ENCODE results near the gene TRIM33. TPM values are rescaled to one million over a fixed set of nuclear protein-coding genes. Genes with fewer than 3 reads are reported as not detected.

TRIM33 gene
- 10 to 100 TPM; 18.2 to 49.0 (median 27.1) TPM for total RNA-seq
- 10 to 100 TPM; 13.8 to 28.3 (median 27.0) TPM for polyA plus RNA-seq
- long read RNA-seq, donor 1, result 0 reads
- long read RNA-seq, donor 2, full-length matches to known transcripts, result 2 of 2 reads
- long read RNA-seq, donor 2, partial matches to known transcripts, result 0 of 2 reads
- long read RNA-seq, donor 2, other reads (novel, unspliced or antisense), result 0 of 2 reads
- long read RNA-seq, donor 3, partial matches to known transcripts, result 0 of 1 reads
- long read RNA-seq, donor 3, other reads (novel, unspliced or antisense), result 0 of 1 reads
- long read RNA-seq, donor 4, partial matches to known transcripts, result 1 of 3 reads
- long read RNA-seq, donor 4, other reads (novel, unspliced or antisense), result 2 of 3 reads
- long read RNA-seq, donor 5, full-length matches to known transcripts, result 31 of 41 reads
- long read RNA-seq, donor 5, partial matches to known transcripts, result 4 of 41 reads
- long read RNA-seq, donor 5, other reads (novel, unspliced or antisense), result 6 of 41 reads
- long read RNA-seq, donor 6, partial matches to known transcripts, result 0 of 2 reads
- long read RNA-seq, donor 6, other reads (novel, unspliced or antisense), result 2 of 2 reads
- long read RNA-seq, donor 7, result 0 reads
- long read RNA-seq, donor 8, full-length matches to known transcripts, result 2 of 2 reads
- long read RNA-seq, donor 8, partial matches to known transcripts, result 0 of 2 reads
- long read RNA-seq, donor 8, other reads (novel, unspliced or antisense), result 0 of 2 reads
- long read RNA-seq, donor 9, result 0 reads
- long read RNA-seq, donor 10, partial matches to known transcripts, result 0 of 1 reads
- long read RNA-seq, donor 10, other reads (novel, unspliced or antisense), result 0 of 1 reads

GRCh38 chr1:114511032-114511785 lies at the start of gene TRIM33:
TRIM33 (minus strand) TSS chr1:114511203; CDS start chr1:114511076, 127 bp downstream.
- H3K4me1 ChIP-seq (replicated peaks in 1 of 2), result peaks cover 6 to 35% of the 10 kb centered on the region in 2 donors
- TF ChIP-seq POLR2A (IDR thresholded peaks at IDR 0.05), result peak; percentile 42 to 79
- no peak for TF ChIP-seq CTCF (IDR thresholded peaks at IDR 0.05)
- no peaks in the 10 kb centered on the region for H3K9me3 ChIP-seq (replicated peaks in 1 of 3)
- DNase-seq, result peak; percentile 87 to 94 (median 89)
- peak within 1 kb of the TSS; percentile 89 to 99 (median 97) for H3K27ac ChIP-seq
- H3K27me3 ChIP-seq, result no peaks in the 10 kb centered on the region
- no peaks in the 10 kb centered on the region for H3K36me3 ChIP-seq (replicated peaks in 1 of 2)
- 0 to 1% (median 0%) methylated on average over 21 to 90 of the region's 90 CpGs for WGBS, 4 donors
- H3K4me3 ChIP-seq, result peak within 1 kb of the TSS; percentile 72 to 99 (median 90)
- intact Hi-C loops (cut with DNase I), result loop anchor here in 1 of 2 donors (5.0 to 10.0 kb wide), 2 partner anchors 66 to 164 kb away; no protein-coding TSS in a partner anchor

GRCh38 chr1:114559356-114559755 lies 48.4 kb upstream of the TRIM33 start:
- Histone ChIP-seq H3K27me3 (no peaks in the 10 kb centered on the region), H3K27ac (no peak overlapping the region), H3K4me3 (no peak overlapping the region), H3K9me3 (replicated peaks in 1 of 3) (no peaks in the 10 kb centered on the region), H3K36me3 (replicated peaks in 1 of 2) (no peaks in the 10 kb centered on the region), H3K4me1 (replicated peaks in 1 of 2) (no peaks in the 10 kb centered on the region)
- WGBS, 4 donors, result 66 to 83% (median 74%) methylated on average over 3 of the region's 3 CpGs
- intact Hi-C loops (cut with DNase I), result loop anchor here in 1 of 2 donors (10.0 kb wide), 1 partner anchor 215 kb away; no protein-coding TSS in a partner anchor
- no peak for TF ChIP-seq POLR2A (IDR thresholded peaks at IDR 0.05)
- no peak for TF ChIP-seq CTCF (IDR thresholded peaks at IDR 0.05)
- no peak for DNase-seq

- DNase-seq, result no peak
- Histone ChIP-seq H3K9me3 (replicated peaks in 1 of 3) (no peaks in the 10 kb centered on the region), H3K27me3 (no peaks in the 10 kb centered on the region), H3K4me3 (no peak overlapping the region), H3K36me3 (replicated peaks in 1 of 2) (no peaks in the 10 kb centered on the region), H3K27ac (no peak overlapping the region), H3K4me1 (replicated peaks in 1 of 2) (no peaks in the 10 kb centered on the region)
- TF ChIP-seq POLR2A (IDR thresholded peaks at IDR 0.05), result no peak
- TF ChIP-seq CTCF (IDR thresholded peaks at IDR 0.05), result peak in 5 of 6 experiments; percentile 29 to 52 (median 36)
- intact Hi-C loops (cut with DNase I), result loop anchor here in 1 of 2 donors (10.0 kb wide), 1 partner anchor 214 kb away; no protein-coding TSS in a partner anchor
- 92 to 100% (median 95%) methylated on average over 1 of the region's 1 CpG for WGBS, 4 donors
Observed at GRCh38 chr1:114558544-114558943, 47.5 kb upstream of the TRIM33 start.

Data from adrenal gland (tissue), 19 donors.